Measurements from ENCODE around the gene U2AF2.

GRCh38 chr19:55711719-55712118, 56.9 kb downstream of the U2AF2 start:
- TF ChIP-seq CTCF (IDR thresholded peaks at IDR 0.05) (no peak), POLR2A (IDR thresholded peaks at IDR 0.05) (no peak)
